Measurements from ENCODE around the gene ASF1B.

ASF1B gene

GRCh38 chr19:14127929-14128509 lies 8.4 kb downstream of the ASF1B start:
- no peak for DNase-seq

- DNase-seq = no peak
These were observed 9.2 kb downstream of the ASF1B start for GRCh38 chr19:14127176-14127575.

GRCh38 chr19:14122924-14123323 lies 13.5 kb downstream of the ASF1B start:
- DNase-seq = no peak

- DNase-seq = no peak
These were observed 15.9 kb downstream of the ASF1B start for GRCh38 chr19:14120497-14120780.

GRCh38 chr19:14119644-14120496 lies 16.5 kb downstream of the ASF1B start:
- DNase-seq = no peak

- DNase-seq = no peak
These were observed 17.2 kb downstream of the ASF1B start for GRCh38 chr19:14119146-14119545.

GRCh38 chr19:14118165-14119051 lies 18.0 kb downstream of the ASF1B start:
- DNase-seq = peak; percentile 60

- DNase-seq = peak; percentile 99
These were observed 18.7 kb downstream of the ASF1B start, which contains the start of gene PRKACA for GRCh38 chr19:14117668-14118164. Gene PRKACA, minus strand, starts transcription at chr19:14117762. Its CDS starts 215 bp downstream, at chr19:14117547.

GRCh38 chr19:14116918-14117578 lies 19.3 kb downstream of the ASF1B start:
- peak; percentile 14 for DNase-seq

- DNase-seq = no peak
These were observed 19.9 kb downstream of the ASF1B start for GRCh38 chr19:14116525-14116917.

- no peak for DNase-seq
These were observed 20.6 kb downstream of the ASF1B start for GRCh38 chr19:14115756-14116155.

- DNase-seq = peak; percentile 61
These were observed 21.5 kb downstream of the ASF1B start for GRCh38 chr19:14114854-14115253.

- DNase-seq = no peak
These were observed 21.9 kb downstream of the ASF1B start for GRCh38 chr19:14114439-14114838.

GRCh38 chr19:14113762-14114414 lies 22.5 kb downstream of the ASF1B start:
- peak; percentile 46 for DNase-seq

GRCh38 chr19:14112809-14113385 lies 23.5 kb downstream of the ASF1B start:
- no peak for DNase-seq

GRCh38 chr19:14112051-14112808 lies 24.2 kb downstream of the ASF1B start:
- no peak for DNase-seq

GRCh38 chr19:14111486-14111885 lies 24.9 kb downstream of the ASF1B start:
- no peak for DNase-seq

- DNase-seq = no peak
These were observed 25.7 kb downstream of the ASF1B start for GRCh38 chr19:14110650-14111049.

- no peak for DNase-seq
These were observed 28.6 kb downstream of the ASF1B start for GRCh38 chr19:14107581-14108461.

GRCh38 chr19:14106840-14107239 lies 29.5 kb downstream of the ASF1B start:
- DNase-seq = no peak

Measured in CD4-positive, alpha-beta T cell treated with Interleukin-12 subunit alpha and Interleukin-12 subunit beta, for 1 hour (primary cell).